ENCODE measurements around the gene MAP2K7. TPM values are rescaled to one million over a fixed set of nuclear protein-coding genes. Genes with fewer than 3 reads are reported as not detected.
"Not testable (repeated sequence)": the region's sequence is repeated elsewhere in the genome, so short reads cannot be mapped to it uniquely, and the experiment has no call there.

MAP2K7 gene
- total RNA-seq, 1 donor from 2014 or later = 42.1 TPM

- Mint-ChIP-seq H3K27ac (ENCODE audit: unreplicated experiment) (peak overlapping the region; percentile 97), H3K4me3 (ENCODE audit: unreplicated experiment) (peak overlapping the region; percentile 56), H3K9me3 (ENCODE audit: unreplicated experiment) (no peaks in the 10 kb centered on the region), H3K27me3 (ENCODE audit: unreplicated experiment) (no peaks in the 10 kb centered on the region), H3K36me3 (ENCODE audit: unreplicated experiment) (peaks cover 18% of the 10 kb centered on the region), H3K4me1 (ENCODE audit: unreplicated experiment) (peaks cover 36% of the 10 kb centered on the region)
- TF ChIP-seq, protein P1, sequence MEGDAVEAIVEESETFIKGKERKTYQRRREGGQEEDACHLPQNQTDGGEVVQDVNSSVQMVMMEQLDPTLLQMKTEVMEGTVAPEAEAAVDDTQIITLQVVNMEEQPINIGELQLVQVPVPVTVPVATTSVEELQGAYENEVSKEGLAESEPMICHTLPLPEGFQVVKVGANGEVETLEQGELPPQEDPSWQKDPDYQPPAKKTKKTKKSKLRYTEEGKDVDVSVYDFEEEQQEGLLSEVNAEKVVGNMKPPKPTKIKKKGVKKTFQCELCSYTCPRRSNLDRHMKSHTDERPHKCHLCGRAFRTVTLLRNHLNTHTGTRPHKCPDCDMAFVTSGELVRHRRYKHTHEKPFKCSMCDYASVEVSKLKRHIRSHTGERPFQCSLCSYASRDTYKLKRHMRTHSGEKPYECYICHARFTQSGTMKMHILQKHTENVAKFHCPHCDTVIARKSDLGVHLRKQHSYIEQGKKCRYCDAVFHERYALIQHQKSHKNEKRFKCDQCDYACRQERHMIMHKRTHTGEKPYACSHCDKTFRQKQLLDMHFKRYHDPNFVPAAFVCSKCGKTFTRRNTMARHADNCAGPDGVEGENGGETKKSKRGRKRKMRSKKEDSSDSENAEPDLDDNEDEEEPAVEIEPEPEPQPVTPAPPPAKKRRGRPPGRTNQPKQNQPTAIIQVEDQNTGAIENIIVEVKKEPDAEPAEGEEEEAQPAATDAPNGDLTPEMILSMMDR (IDR thresholded peaks at IDR 0.05) = peak; percentile 42
- no peak for DNase-seq (ENCODE audit: extremely low spot score, unreplicated experiment)
These were observed 25.3 kb downstream of the MAP2K7 start for GRCh38 chr19:7928741-7929701.

- peaks cover 23% of the 10 kb centered on the region for H3K36me3 Mint-ChIP-seq (ENCODE audit: unreplicated experiment)
- H3K9me3 Mint-ChIP-seq (ENCODE audit: unreplicated experiment); H3K27me3 Mint-ChIP-seq (ENCODE audit: unreplicated experiment); DNase-seq (ENCODE audit: extremely low spot score, unreplicated experiment); H3K4me3 Mint-ChIP-seq (ENCODE audit: unreplicated experiment): not testable (repeated sequence)
- H3K4me1 Mint-ChIP-seq (ENCODE audit: unreplicated experiment) = peaks cover 33% of the 10 kb centered on the region
- H3K27ac Mint-ChIP-seq (ENCODE audit: unreplicated experiment) = peak overlapping the region; percentile 97
These were observed 26.4 kb downstream of the MAP2K7 start for GRCh38 chr19:7930030-7930429.

GRCh38 chr19:7930765-7931164 is 27.1 kb downstream of the MAP2K7 start:
- Mint-ChIP-seq H3K4me3 (ENCODE audit: unreplicated experiment) (no peak overlapping the region), H3K4me1 (ENCODE audit: unreplicated experiment) (peaks cover 32% of the 10 kb centered on the region), H3K36me3 (ENCODE audit: unreplicated experiment) (peaks cover 25% of the 10 kb centered on the region), H3K9me3 (ENCODE audit: unreplicated experiment) (no peaks in the 10 kb centered on the region), H3K27me3 (ENCODE audit: unreplicated experiment) (no peaks in the 10 kb centered on the region), H3K27ac (ENCODE audit: unreplicated experiment) (peak overlapping the region; percentile 34)
- TF ChIP-seq, protein P1 (IDR thresholded peaks at IDR 0.05) = no peak
- DNase-seq (ENCODE audit: extremely low spot score, unreplicated experiment) = no peak

DNA sequence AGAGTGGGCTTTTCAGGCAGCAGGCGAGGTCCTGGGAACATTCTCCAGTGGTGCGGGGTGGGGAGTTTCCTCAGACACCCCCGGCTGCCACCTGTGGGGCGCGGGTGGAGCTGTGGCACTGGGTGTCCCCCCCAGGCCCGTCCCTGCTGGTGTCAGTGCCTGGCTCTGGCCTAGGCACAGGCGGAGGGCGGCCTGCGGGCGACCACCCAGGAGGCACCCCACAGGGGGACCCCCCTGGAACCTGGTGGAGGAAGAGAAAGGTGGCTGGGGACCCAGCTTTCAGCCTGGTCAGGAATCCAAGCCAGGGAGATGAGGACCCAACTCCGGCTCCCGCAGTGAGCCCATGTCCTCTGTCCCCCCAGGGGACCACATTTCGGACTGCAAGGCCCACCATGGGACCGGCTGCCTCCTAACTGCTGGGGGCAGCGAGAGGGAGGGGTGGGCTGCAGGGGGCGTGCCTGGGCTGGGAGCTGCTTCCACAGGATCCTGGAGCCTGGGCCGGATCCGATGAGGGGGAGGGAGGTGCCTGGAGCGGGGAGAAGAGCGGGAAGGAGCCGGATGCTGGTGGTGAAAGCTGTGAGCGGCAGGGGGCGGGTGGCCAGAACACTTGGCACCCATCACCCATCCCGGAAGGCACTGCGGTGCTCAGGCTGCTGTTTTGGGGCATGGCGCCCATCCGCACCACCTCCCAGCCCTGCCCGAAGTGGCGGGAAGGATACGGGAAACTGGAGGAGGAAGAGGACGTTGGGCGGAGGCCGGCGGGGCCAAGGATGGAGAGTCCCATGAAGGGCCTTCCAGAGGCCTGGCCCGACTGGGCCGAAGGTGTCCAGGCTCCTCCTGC is 27.8 kb downstream of the MAP2K7 start:
- Mint-ChIP-seq H3K36me3 (ENCODE audit: unreplicated experiment) (peaks cover 30% of the 10 kb centered on the region), H3K4me3 (ENCODE audit: unreplicated experiment) (no peak overlapping the region), H3K27ac (ENCODE audit: unreplicated experiment) (no peak overlapping the region), H3K27me3 (ENCODE audit: unreplicated experiment) (no peaks in the 10 kb centered on the region), H3K4me1 (ENCODE audit: unreplicated experiment) (peaks cover 29% of the 10 kb centered on the region), H3K9me3 (ENCODE audit: unreplicated experiment) (no peaks in the 10 kb centered on the region)
- no peak for DNase-seq (ENCODE audit: extremely low spot score, unreplicated experiment)
- TF ChIP-seq, protein P1 (IDR thresholded peaks at IDR 0.05) = no peak

DNA sequence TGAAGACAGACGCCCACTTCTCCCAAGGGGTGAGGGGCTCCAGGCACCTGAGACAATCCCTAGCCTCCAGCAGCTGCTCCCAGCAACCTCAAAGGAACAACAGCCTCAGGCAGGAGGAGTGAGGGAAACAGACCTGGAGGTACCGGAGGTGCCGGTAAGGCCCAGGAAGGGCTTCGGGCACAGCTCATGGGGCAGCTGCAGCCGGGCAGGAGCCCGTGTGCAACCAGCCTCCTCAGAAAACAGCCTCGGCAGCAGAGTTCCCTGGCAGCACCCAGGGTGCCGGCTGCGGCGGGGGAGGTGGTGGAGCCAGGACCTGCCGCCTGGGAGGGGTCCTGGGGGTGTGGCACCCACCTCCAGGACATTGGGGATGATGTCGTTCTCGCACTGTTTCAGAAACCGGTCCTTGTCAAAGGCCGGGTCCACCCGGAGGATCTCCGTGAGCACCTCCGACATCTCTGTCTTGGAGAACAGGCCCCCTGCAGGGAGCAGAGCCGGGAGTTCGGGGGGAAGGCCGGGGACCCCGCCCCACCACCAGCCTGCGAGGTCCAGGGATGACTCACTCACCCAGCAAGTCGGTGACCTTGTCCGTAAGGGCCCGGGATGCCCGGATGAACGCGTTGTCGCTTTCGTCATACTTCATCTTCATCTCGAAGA is 28.7 kb downstream of the MAP2K7 start:
- Mint-ChIP-seq H3K9me3 (ENCODE audit: unreplicated experiment) (no peaks in the 10 kb centered on the region), H3K27me3 (ENCODE audit: unreplicated experiment) (no peaks in the 10 kb centered on the region), H3K4me3 (ENCODE audit: unreplicated experiment) (no peak overlapping the region), H3K36me3 (ENCODE audit: unreplicated experiment) (peaks cover 31% of the 10 kb centered on the region), H3K27ac (ENCODE audit: unreplicated experiment) (no peak overlapping the region), H3K4me1 (ENCODE audit: unreplicated experiment) (peaks cover 28% of the 10 kb centered on the region)
- TF ChIP-seq, protein P1 (IDR thresholded peaks at IDR 0.05) = no peak
- DNase-seq (ENCODE audit: extremely low spot score, unreplicated experiment) = no peak
